Osteoblast (primary cell): Measurements from ENCODE around the gene HSD11B1L. TPM values are rescaled to one million over a fixed set of nuclear protein-coding genes. Genes with fewer than 3 reads are reported as not detected.

Experiments used
- DNase-seq: peaks from one replicate; pipeline ENCODE4 v3.0.0; 2011; ENCODE audit warnings: low spot score, mixed read lengths; ENCODE audit not compliant: insufficient read length; ENCODE audit errors: missing footprints
- H2AFZ ChIP-seq: 2 replicates; pipeline ENCODE4 v1.6.0; 2011; ENCODE audit warnings: mild to moderate bottlenecking, low read length
- H3K27ac ChIP-seq: 2 replicates; pipeline ENCODE4 v1.5.1; 2011; ENCODE audit warnings: mild to moderate bottlenecking, low read depth, low read length, moderate library complexity
- H3K27me3 ChIP-seq: 2 replicates; pipeline ENCODE4 v1.6.0; 2012; ENCODE audit warnings: mild to moderate bottlenecking, control low read depth, inconsistent platforms, low read length, moderate library complexity; ENCODE audit not compliant: insufficient read depth
- H3K36me3 ChIP-seq: 2 replicates; pipeline ENCODE4 v1.5.1; 2011; ENCODE audit warnings: mild to moderate bottlenecking, low read length, control low read depth, moderate library complexity; ENCODE audit not compliant: insufficient read depth
- H3K4me1 ChIP-seq: 2 replicates; pipeline ENCODE4 v1.5.1; 2011; ENCODE audit warnings: mild to moderate bottlenecking, low read length, control low read depth, moderate library complexity; ENCODE audit not compliant: insufficient read depth
- H3K4me2 ChIP-seq: 2 replicates; pipeline ENCODE4 v1.6.0; 2011; ENCODE audit warnings: mild to moderate bottlenecking, low read length; ENCODE audit not compliant: insufficient read depth
- H3K4me3 ChIP-seq: fragments of 200-600 bp; sonication (generic); 3 replicates; pipeline ENCODE4 v1.5.1; 2012; ENCODE audit warnings: mild to moderate bottlenecking, low read length, inconsistent platforms; ENCODE audit not compliant: insufficient read depth
- H3K79me2 ChIP-seq: 2 replicates; pipeline ENCODE4 v1.6.0; 2012; ENCODE audit warnings: mild to moderate bottlenecking, low read length, control low read depth, inconsistent platforms; ENCODE audit not compliant: insufficient read depth
- H3K9me3 ChIP-seq: 2 replicates; pipeline ENCODE4 v1.5.1; 2011; ENCODE audit warnings: low read depth, low read length, control low read depth
- H4K20me1 ChIP-seq: 2 replicates; pipeline ENCODE4 v1.6.0; 2012; ENCODE audit warnings: mild to moderate bottlenecking, low read length, control low read depth; ENCODE audit not compliant: insufficient read depth
- total RNA-seq: library from RNA; depleted of rRNA; stranded (reverse); fragments of >200 nt; gene quantifications from 2 replicates; pipeline ENCODE4 v1.2.3, GENCODE V29; 2012
- TF ChIP-seq, protein P1 (sequence below): IDR thresholded peaks from 2 replicates; pipeline ENCODE4 v1.5.1; 2011; ENCODE audit warnings: mild to moderate bottlenecking, low read depth, low read length, moderate library complexity; ENCODE audit errors: extremely low read depth

Gene HSD11B1L
- total RNA-seq, 1 donor, result 14.8 TPM

GRCh38 chr19:5648464-5648863 lies 32.4 kb upstream of the HSD11B1L start:
- Histone ChIP-seq H3K9me3 (no peaks in the 10 kb centered on the region), H3K4me1 (peaks cover 3% of the 10 kb centered on the region), H3K36me3 (peaks cover 87% of the 10 kb centered on the region), H3K27ac (no peak overlapping the region), H3K27me3 (no peaks in the 10 kb centered on the region), H4K20me1 (peaks cover 33% of the 10 kb centered on the region), H3K4me2 (no peak overlapping the region), H3K79me2 (peaks cover 62% of the 10 kb centered on the region), H3K4me3 (no peak overlapping the region), H2AFZ (no peak overlapping the region)
- DNase-seq, result no peak
- TF ChIP-seq, protein P1, sequence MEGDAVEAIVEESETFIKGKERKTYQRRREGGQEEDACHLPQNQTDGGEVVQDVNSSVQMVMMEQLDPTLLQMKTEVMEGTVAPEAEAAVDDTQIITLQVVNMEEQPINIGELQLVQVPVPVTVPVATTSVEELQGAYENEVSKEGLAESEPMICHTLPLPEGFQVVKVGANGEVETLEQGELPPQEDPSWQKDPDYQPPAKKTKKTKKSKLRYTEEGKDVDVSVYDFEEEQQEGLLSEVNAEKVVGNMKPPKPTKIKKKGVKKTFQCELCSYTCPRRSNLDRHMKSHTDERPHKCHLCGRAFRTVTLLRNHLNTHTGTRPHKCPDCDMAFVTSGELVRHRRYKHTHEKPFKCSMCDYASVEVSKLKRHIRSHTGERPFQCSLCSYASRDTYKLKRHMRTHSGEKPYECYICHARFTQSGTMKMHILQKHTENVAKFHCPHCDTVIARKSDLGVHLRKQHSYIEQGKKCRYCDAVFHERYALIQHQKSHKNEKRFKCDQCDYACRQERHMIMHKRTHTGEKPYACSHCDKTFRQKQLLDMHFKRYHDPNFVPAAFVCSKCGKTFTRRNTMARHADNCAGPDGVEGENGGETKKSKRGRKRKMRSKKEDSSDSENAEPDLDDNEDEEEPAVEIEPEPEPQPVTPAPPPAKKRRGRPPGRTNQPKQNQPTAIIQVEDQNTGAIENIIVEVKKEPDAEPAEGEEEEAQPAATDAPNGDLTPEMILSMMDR, result no peak

DNA sequence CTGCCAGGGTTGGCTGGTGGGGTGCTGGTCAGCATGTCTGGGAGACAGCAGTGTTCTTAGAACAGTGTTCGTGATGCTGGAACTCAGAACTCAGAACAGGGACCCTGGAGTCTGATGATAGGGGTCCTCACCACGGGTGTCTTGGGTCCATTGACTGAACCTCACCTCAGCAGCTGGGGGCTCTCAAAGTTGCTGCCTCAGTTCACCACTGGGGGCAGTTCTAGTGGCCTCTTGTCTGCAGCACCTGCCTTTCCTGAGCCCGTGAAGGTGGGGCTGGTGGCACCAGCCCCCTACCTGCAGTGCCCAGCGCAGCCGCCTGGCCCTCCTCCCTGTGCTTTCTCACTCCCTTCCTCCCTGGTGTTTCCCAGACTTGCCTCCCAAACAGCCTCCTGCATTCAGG lies 29.5 kb upstream of the HSD11B1L start:
- no peaks in the 10 kb centered on the region for H3K27me3 ChIP-seq

GRCh38 chr19:5652261-5652660 lies 28.6 kb upstream of the HSD11B1L start:
- peaks cover 79% of the 10 kb centered on the region for H3K36me3 ChIP-seq
- H3K4me1 ChIP-seq, result no peaks in the 10 kb centered on the region
- H3K79me2 ChIP-seq, result peaks cover 27% of the 10 kb centered on the region
- H2AFZ ChIP-seq, result no peak overlapping the region
- H3K9me3 ChIP-seq, result no peaks in the 10 kb centered on the region
- no peak overlapping the region for H3K4me2 ChIP-seq
- H3K4me3 ChIP-seq, result no peak overlapping the region
- peaks cover 10% of the 10 kb centered on the region for H4K20me1 ChIP-seq
- no peaks in the 10 kb centered on the region for H3K27me3 ChIP-seq
- H3K27ac ChIP-seq, result no peak overlapping the region
- TF ChIP-seq, protein P1, result no peak
- no peak for DNase-seq

More for the DNA sequence above, 29.5 kb upstream of the HSD11B1L start:
- Histone ChIP-seq H3K9me3 (no peaks in the 10 kb centered on the region), H4K20me1 (peaks cover 19% of the 10 kb centered on the region), H3K27ac (no peak overlapping the region), H3K36me3 (peaks cover 83% of the 10 kb centered on the region), H3K4me1 (no peaks in the 10 kb centered on the region), H3K79me2 (peaks cover 36% of the 10 kb centered on the region), H3K4me3 (no peak overlapping the region), H2AFZ (no peak overlapping the region), H3K4me2 (no peak overlapping the region)
- no peak for DNase-seq
- TF ChIP-seq, protein P1, result no peak

- peaks cover 13% of the 10 kb centered on the region for H3K79me2 ChIP-seq
- H3K4me2 ChIP-seq, result no peak overlapping the region
- H3K36me3 ChIP-seq, result peaks cover 82% of the 10 kb centered on the region
- no peak overlapping the region for H3K27ac ChIP-seq
- no peaks in the 10 kb centered on the region for H3K27me3 ChIP-seq
- no peak overlapping the region for H2AFZ ChIP-seq
- DNase-seq, result no peak
- H3K4me1 ChIP-seq, result no peaks in the 10 kb centered on the region
- H3K4me3 ChIP-seq, result no peak overlapping the region
- H4K20me1 ChIP-seq, result peaks cover 5% of the 10 kb centered on the region
- TF ChIP-seq, protein P1, result no peak
- H3K9me3 ChIP-seq, result no peaks in the 10 kb centered on the region
These were observed 25.9 kb upstream of the HSD11B1L start for GRCh38 chr19:5654931-5655330.
